Lung microvascular endothelial cell (primary cell): ENCODE data around the gene ABL2. TPM values are rescaled to one million over a fixed set of nuclear protein-coding genes. Genes with fewer than 3 reads are reported as not detected.
"Not testable (repeated sequence)": the region's sequence is repeated elsewhere in the genome, so short reads cannot be mapped to it uniquely, and the experiment has no call there.

Experiments
- DNase-seq, 2 donors: peaks; one replicate each; pipeline versions ENCODE4 v3.0.0 to v3.0.0-alpha.2; 2010; ENCODE audit warnings: low read depth in 2 of 2
- total RNA-seq: library from RNA; depleted of rRNA; stranded (reverse); fragments of >200 nt; gene quantifications from 2 replicates; pipeline ENCODE4 v1.2.1, GENCODE V29; 2014

The ABL2 gene
- total RNA-seq, result 50.6 and 56.0 TPM in 2 replicates

DNA sequence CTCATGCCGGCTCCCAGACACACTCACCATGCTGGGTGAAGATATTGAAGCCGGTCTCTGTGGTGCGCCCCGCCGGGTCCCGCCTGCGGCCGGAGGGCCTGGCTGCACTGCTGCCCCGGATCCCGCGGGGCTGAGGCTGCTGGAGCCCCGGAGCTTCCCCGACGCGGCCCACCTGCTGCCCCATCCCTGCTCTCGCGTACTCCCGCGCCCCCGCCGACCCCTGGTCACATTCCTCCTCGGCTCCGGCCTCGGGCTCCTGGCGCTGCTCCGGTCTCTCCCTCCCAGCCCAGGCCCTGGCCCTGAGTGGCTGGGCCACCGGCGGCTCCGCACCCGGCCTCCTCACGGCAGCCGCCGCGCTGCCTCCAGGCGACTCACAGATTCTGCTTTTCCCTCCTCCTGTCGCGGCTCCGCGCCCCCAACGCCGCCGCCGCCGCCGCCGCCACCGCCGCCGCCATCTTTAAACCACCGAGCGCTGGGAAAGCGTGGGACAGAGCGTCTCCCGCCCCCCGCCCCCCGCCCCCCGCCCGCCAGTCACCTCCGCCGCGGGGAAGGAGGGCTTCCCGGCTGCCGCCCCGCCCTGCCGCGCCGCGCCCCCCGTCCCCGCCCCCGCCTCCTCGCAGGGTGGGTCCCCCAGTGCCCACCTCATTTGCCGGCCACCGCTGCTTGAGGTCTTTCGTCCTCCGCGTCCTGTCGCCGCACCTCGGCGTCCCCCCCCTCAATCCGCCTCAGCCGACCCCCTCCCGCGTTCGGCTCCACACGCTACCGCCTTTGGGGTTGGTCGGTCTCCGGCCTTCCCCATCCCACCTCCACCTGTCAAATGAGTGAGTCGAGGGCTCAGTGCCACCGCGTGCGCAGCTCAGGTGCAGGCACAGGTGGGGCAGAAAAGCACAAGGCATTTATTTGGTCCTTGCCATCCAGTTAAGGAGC, at the start of gene ABL2:
Gene ABL2 (minus strand): TSS at position 464 of the 927 bp plus-strand sequence. CDS start 280 bp downstream, at position 184.
- peak; percentile 48 to 65 for DNase-seq

GRCh38 chr1:179278920-179279319, 49.4 kb upstream of the ABL2 start:
- DNase-seq, result no peak

DNA sequence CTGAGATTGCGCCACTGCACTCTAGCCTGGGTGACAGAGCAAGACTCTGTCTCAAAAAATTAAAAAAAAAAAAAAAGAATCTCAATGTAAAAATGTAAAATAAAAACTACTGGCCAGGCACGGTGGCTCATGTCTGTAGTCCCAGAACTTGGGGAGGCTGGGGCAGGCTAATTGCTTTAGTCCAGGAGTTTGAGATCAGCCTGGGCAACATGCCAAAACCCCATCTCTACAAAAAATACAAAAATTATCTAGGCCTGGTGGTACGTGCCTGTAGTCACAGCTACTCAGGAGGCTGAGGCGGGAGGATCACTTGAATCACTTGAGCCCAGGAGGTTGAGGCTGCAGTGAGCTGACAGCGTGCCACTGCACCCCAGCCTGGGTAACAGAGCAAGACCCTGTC, 44.9 kb upstream of the ABL2 start:
- not testable (repeated sequence) for DNase-seq

DNA sequence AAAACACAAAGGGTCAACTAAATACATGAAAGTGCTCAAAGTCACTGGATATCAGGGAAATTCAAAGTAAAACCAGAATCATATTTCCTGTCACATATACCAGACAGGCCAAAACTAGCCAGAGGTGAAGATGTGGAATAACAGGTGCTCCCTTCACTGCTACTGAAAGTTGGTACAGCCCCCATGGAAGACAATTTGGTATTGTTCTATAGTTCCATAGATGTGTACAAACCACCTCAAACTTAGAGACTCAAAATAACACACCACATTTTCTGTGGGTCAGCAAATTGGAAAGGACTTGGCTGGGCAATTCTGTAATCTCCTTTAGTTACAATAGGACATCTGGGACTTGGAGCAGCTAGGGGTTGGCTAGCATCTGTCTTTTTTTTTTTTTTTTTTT, 39.6 kb upstream of the ABL2 start:
- DNase-seq, result no peak

GRCh38 chr1:179264507-179264906, 35.0 kb upstream of the ABL2 start:
- no peak for DNase-seq

GRCh38 chr1:179263121-179263520, 33.6 kb upstream of the ABL2 start:
- DNase-seq, result no peak

DNA sequence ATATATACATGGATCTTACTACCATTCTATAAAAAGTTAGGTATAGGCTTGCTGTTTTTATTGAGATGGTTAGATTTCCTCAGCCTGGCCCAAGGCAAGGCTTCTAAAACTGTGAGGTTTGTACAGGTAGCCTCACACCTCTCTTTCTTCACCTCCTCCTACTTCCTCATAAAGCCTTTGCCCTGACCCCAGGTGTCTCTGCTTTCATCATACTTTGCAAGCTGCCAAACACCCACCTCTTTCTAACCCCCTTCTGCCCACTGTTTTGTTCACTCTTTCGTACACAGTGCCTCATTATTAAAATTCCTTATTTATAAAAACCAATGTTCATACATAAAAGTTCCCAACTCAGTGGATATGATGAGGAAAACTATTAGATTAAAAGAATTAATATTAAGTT, 32.7 kb upstream of the ABL2 start:
- no peak for DNase-seq

GRCh38 chr1:179253286-179253972, 24.0 kb upstream of the ABL2 start:
- DNase-seq, result no peak

DNA sequence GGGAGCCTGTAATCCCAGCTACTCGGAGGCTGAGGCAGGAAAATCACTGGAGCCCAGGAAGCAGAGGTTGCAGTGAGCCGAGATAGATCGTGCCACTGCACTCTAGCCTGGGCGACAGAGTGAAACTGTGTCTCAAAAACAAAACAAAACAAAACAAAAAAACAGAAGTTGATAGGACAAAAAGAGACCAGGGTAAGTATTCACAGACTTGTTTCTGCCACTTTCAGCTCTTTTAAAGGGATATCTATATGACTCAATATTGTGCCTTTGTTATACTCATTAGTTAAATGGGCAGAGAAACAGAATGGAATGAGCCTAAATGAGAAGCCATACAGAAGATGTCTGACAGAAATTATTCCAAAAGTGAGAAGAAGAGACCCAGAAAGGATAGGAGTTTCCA, 23.1 kb upstream of the ABL2 start:
- DNase-seq, result no peak

GRCh38 chr1:179251675-179252074, 22.2 kb upstream of the ABL2 start:
- peak; percentile 52 to 54 for DNase-seq

GRCh38 chr1:179247923-179248322, 18.4 kb upstream of the ABL2 start:
- DNase-seq, result no peak

GRCh38 chr1:179245426-179245825, 15.9 kb upstream of the ABL2 start:
- DNase-seq, result not testable (repeated sequence)

GRCh38 chr1:179241530-179242097, 12.1 kb upstream of the ABL2 start:
- DNase-seq, result no peak

- DNase-seq, result no peak
These were observed 7.7 kb upstream of the ABL2 start for GRCh38 chr1:179237222-179237621.

GRCh38 chr1:179234863-179235262, 5.4 kb upstream of the ABL2 start:
- no peak for DNase-seq

DNA sequence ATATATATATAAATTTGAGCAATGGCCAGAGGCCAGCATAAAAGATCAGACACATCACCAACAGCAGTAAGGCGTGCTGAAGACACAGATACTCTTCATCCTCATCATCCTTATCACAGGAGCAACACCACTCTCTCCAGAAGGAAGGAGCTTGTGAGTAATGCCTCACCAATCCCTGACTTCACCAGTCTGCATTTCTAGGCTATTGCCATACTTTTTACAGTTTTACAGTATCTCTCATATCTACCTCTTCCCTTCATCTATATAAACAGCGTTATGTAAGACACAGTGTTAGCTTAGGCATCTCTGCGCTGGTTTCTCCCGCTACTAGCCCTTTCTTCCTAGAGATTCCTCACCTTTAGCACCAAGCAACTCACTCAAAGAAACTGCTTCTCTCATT, 2.4 kb upstream of the ABL2 start:
- DNase-seq, result peak in 1 of 2 donors; percentile 29

GRCh38 chr1:179230721-179231120, 1.2 kb upstream of the ABL2 start:
- DNase-seq, result peak; percentile 19 to 88

DNA sequence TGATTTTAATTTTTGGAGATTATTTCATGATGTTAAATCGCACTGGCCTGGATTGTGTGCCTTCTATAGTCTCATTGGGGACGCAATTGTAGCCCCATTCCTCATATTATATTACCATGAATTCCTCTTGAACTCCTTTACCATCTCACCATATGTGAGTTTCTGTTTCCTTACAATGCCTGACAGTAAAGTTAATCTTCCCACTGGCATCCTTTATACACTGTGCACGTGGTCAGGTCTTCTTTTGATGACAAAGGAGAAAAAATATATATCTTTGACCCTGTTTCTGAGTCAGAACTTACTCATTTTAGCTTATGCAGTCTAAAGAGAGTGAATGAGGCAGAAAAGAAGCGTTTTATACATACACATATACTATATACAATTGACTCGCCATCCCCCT, 774 bp upstream of the ABL2 start:
- DNase-seq, result peak; percentile 27 to 51

- peak; percentile 39 to 48 for DNase-seq
These were observed 679 bp downstream of the ABL2 start for GRCh38 chr1:179228783-179229213.

DNA sequence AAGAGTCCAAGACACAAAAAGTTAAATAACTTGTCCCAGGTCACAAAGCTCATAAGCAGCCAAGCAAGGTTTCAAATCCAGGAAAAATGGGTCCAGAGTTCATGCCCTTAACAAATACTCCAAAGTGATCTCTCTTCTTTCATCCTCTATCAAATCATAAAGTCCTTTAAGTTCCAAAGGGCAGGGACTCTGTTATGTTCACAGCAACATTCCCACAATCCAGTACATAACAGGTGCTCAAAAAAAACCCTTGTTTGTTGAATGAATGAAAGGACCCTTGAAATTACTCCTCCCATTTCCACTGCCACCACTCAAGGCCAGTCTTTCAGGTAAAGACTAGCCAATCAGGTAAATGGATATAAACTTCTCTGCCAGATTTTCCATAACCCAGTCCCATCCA, 2.7 kb downstream of the ABL2 start:
- no peak for DNase-seq

DNA sequence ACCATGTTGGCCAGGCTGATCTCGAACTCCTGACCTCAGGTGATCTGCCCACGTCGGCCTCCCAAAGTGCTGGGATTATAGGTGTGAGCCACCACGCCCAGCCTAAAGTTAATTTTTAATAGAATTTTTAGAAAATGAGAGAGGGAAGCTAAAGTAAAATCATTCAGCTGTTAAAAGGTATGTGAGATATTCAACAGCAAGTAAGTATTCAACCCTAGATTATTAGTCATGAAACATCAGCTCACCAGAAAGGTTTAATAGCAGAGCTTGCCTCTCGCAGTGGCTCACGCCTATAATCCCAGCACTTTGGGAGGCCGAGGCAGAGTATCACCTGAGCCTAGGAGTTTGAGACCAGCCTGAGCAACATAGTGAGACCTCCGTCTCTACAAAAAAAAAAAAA, 5.0 kb downstream of the ABL2 start:
- not testable (repeated sequence) for DNase-seq

DNA sequence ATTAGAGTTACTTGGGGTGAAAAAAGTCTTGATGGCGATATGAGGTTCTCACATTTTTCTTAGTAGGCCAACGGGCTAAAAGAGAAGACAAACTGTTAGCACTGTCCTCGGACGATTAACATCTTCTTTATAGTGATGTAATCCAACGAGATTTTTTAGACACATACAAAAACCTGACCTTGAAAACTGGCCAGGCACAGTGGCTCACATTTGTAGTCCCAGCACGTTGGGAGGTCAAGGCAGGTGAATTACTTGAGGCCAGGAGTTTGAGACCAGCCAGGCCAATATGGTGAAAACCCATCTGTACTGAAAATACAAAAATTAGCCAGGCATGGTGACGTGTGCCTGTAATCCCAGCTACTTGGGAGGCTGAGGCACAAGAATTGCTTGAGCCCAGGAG, 8.4 kb downstream of the ABL2 start:
- not testable (repeated sequence) for DNase-seq
